Measurements from ENCODE around the gene MSANTD2. TPM values are rescaled to one million over a fixed set of nuclear protein-coding genes. Genes with fewer than 3 reads are reported as not detected.

The MSANTD2 gene
- total and polyA plus RNA-seq, 3 donors from 2014 or later: 7.4 to 19.1 (median 11.3) TPM

GRCh38 chr11:124834526-124835180 is 34.4 kb upstream of the MSANTD2 start:
- H3K9me3 ChIP-seq: no peaks in the 10 kb centered on the region
- H3K4me1 ChIP-seq: peaks cover 10% of the 10 kb centered on the region
- no peaks in the 10 kb centered on the region for H3K36me3 ChIP-seq (ENCODE audit: low read depth, missing control alignments)
- TF ChIP-seq POLR2A (IDR thresholded peaks at IDR 0.05) (no peak), CTCF (IDR thresholded peaks at IDR 0.05) (no peak)
- intact Hi-C loops (cut with DNase I; ENCODE audit: low total_unique reads): loop anchor here (5.0 to 10.0 kb wide), 2 partner anchors 70 to 167 kb away; partner anchors contain the start of gene ESAM
- no peak overlapping the region for H3K4me3 ChIP-seq
- no peak for DNase-seq
- WGBS, 2 donors: 79 to 87% methylated on average over 3 of the region's 3 CpGs
- H3K27me3 ChIP-seq: no peaks in the 10 kb centered on the region
- no peak overlapping the region for H3K27ac ChIP-seq

GRCh38 chr11:124832571-124832970 is 32.4 kb upstream of the MSANTD2 start:
- intact Hi-C loops (cut with DNase I; ENCODE audit: low total_unique reads): loop anchor here (10.0 kb wide), 1 partner anchor 68 kb away; the partner anchor contains the start of gene ESAM
- H3K4me3 ChIP-seq: no peak overlapping the region
- no peak overlapping the region for H3K27ac ChIP-seq
- WGBS, 2 donors: 84 to 89% methylated on average over 4 of the region's 4 CpGs
- H3K9me3 ChIP-seq: no peaks in the 10 kb centered on the region
- H3K4me1 ChIP-seq: peaks cover 4% of the 10 kb centered on the region
- H3K27me3 ChIP-seq: no peaks in the 10 kb centered on the region
- DNase-seq: no peak
- no peak for TF ChIP-seq POLR2A (IDR thresholded peaks at IDR 0.05)
- TF ChIP-seq CTCF (IDR thresholded peaks at IDR 0.05): no peak
- H3K36me3 ChIP-seq (ENCODE audit: low read depth, missing control alignments): no peaks in the 10 kb centered on the region

- Histone ChIP-seq H3K4me3 (no peak overlapping the region), H3K27ac (no peak overlapping the region), H3K9me3 (no peaks in the 10 kb centered on the region), H3K4me1 (no peaks in the 10 kb centered on the region), H3K36me3 (ENCODE audit: low read depth, missing control alignments) (no peaks in the 10 kb centered on the region), H3K27me3 (no peaks in the 10 kb centered on the region)
- intact Hi-C loops (cut with DNase I; ENCODE audit: low total_unique reads): loop anchor here (10.0 kb wide), 1 partner anchor 67 kb away; the partner anchor contains the start of gene ESAM
- no peak for TF ChIP-seq POLR2A (IDR thresholded peaks at IDR 0.05)
- no peak for TF ChIP-seq CTCF (IDR thresholded peaks at IDR 0.05)
- no peak for DNase-seq
- WGBS, 2 donors: 94 to 96% methylated on average over 2 of the region's 2 CpGs
Observed at GRCh38 chr11:124831897-124832296, 31.7 kb upstream of the MSANTD2 start.

- intact Hi-C loops (cut with DNase I; ENCODE audit: low total_unique reads): loop anchor here (10.0 kb wide), 1 partner anchor 66 kb away; the partner anchor contains the start of gene ESAM
- Histone ChIP-seq H3K27me3 (no peaks in the 10 kb centered on the region), H3K4me3 (no peak overlapping the region), H3K4me1 (no peaks in the 10 kb centered on the region), H3K27ac (no peak overlapping the region), H3K36me3 (ENCODE audit: low read depth, missing control alignments) (no peaks in the 10 kb centered on the region), H3K9me3 (no peaks in the 10 kb centered on the region)
- WGBS, 2 donors: 90 to 92% methylated on average over 3 of the region's 3 CpGs
- no peak for TF ChIP-seq CTCF (IDR thresholded peaks at IDR 0.05)
- no peak for DNase-seq
Observed at GRCh38 chr11:124830749-124831148, 30.5 kb upstream of the MSANTD2 start.

- Histone ChIP-seq H3K4me1 (no peaks in the 10 kb centered on the region), H3K4me3 (no peak overlapping the region), H3K36me3 (ENCODE audit: low read depth, missing control alignments) (no peaks in the 10 kb centered on the region), H3K27ac (no peak overlapping the region), H3K27me3 (no peaks in the 10 kb centered on the region), H3K9me3 (no peaks in the 10 kb centered on the region)
- intact Hi-C loops (cut with DNase I; ENCODE audit: low total_unique reads): loop anchor here (10.0 kb wide), 1 partner anchor 65 kb away; the partner anchor contains the start of gene ESAM
- TF ChIP-seq POLR2A (IDR thresholded peaks at IDR 0.05): no peak
- no peak for TF ChIP-seq CTCF (IDR thresholded peaks at IDR 0.05)
- whole genome bisulfite sequencing, 2 donors: 82 to 85% methylated on average over 3 of the region's 3 CpGs
- DNase-seq: no peak
Observed at GRCh38 chr11:124829986-124830385, 29.8 kb upstream of the MSANTD2 start.
